Measurements from ENCODE around the gene FOLR3. TPM values are rescaled to one million over a fixed set of nuclear protein-coding genes. Genes with fewer than 3 reads are reported as not detected.

The FOLR3 gene
- 0.34 and 1.4 TPM in 2 replicates for total RNA-seq

DNA sequence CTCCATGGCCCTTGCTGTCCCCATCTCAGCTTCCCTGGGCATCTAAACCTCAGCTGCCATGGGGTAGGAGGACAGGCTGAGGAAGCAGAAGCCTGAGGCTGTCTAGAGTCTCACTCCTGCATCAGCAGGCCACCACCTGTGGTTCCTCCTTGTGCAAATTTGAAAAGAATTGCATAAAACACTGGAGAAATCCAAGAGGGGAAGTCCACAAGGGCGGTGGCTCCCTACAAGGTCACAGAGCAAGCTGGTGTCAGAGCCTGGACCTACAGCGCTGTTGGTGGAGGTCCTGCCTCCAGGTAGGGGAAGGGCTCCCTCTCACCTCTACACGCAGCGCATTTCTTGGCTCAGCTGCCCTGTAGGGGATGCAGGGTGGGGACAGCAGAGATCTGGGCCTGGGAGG, at the start of gene FOLR3:
Gene FOLR3, plus strand, starts transcription at position 253 of the 400 bp plus-strand sequence. CDS start 228 bp downstream, outside the sequence.

DNA sequence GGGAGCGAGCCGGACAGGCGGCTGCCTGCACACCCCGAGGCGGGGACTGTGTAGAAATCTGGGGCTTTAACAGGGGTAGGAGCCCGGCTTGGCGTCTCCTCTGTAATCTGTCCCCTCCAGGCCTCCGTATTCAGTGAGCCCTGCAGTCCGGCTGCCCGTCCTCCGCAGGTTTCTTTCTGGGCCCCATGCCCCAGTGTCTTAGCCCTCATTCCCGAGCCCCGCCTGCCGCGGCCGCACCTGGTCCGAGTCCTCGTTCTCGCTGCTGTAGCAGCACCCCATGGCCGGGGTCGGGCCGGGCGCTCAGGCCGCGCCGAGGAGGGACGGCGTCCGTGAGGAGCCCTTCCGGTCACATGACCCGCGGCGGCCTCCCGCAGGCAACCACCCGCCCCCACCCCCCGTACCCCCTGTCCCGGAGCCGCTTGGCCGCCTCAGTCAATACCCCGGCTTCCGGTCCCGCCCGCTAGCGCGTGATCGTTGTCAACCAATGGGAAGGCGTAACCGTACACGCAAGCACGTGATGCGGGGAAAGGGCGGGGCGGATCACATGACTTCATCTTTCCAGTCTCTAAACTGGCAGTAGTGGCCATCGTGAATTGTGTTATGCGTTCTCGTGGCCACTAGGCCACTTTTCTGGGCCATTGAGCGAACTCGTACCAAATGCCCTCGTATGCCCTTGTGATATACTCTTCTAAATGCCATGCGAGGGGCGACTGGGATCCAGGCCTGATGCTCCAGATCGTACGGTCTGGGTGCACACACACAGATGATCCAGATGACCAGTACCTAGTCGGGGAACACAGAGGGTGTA, 32.4 kb upstream of the FOLR3 start, which contains the start of gene LAMTOR1:
Gene LAMTOR1, minus strand, starts transcription at position 352 of the 808 bp plus-strand sequence. Its CDS starts 73 bp downstream, at position 279.

DNA sequence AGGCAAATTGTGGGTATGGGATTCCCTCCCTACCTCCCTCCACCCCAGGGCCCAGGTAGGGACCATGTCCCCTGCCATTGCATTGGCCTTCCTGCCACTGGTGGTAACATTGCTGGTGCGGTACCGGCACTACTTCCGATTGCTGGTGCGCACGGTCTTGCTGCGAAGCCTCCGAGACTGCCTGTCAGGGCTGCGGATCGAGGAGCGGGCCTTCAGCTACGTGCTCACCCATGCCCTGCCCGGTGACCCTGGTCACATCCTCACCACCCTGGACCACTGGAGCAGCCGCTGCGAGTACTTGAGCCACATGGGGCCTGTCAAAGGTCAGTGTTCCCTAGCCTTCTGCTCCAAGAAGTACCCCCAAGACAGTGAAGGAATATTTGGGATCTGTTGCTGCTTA, 29.6 kb upstream of the FOLR3 start, which contains the start of gene TOMT:
Gene TOMT, plus strand, starts transcription at position 37 of the 400 bp plus-strand sequence. Its CDS starts 28 bp downstream, at position 65.

DNA sequence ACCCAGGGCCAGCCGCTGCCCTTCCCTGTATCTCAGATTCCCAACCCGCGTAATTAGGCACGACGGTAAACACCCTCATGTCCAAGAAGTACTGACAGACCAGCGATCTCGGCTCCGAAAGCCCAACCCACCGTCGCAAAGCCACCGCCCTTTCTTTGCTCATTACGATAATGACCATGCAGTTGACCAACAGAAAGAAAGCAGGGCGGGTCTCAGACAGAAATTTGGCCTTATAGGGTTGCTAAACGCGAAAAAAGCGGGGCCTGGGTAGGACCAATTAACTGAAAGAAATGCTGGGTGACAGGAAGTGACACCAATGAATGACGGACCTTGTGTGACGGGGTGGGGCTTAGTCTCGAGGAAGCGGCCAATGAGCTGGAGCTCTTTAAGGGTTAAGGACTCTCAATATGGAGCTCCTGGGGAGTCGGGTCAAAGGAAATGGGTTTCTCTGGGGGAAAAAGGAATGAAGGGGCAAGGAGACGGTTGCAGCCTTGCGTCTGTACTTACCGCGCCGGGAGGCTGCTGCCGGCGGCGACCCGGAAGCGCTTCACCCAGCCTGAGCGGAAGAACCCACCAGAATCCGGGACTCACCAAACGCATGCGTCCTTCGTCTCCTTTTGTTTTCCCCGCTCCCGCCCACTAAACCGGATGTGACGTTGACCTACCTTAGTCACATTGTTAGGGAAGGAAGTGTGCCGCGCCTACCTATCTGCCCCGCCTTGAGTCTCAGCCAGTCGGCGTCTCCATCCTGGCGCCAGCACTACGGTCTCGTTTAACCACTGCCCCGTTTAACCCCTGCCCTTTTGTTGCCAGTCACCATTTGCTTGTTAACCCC, 23.2 kb upstream of the FOLR3 start, which contains the start of gene ANAPC15:
Gene ANAPC15, minus strand, starts transcription at position 553 of the 835 bp plus-strand sequence. CDS start 1,419 bp downstream, outside the sequence.

Other genes starting within 250 kb of the FOLR3 start
- 6.9 and 7.6 TPM in 2 replicates for gene XNDC1N, start 207.1 kb upstream of the FOLR3 start, total RNA-seq
- gene RNF121, start 206.7 kb upstream of the FOLR3 start, total RNA-seq, result 33.4 and 44.8 TPM in 2 replicates
- gene IL18BP, start 136.8 kb upstream of the FOLR3 start, total RNA-seq, result 1.3 and 2.0 TPM in 2 replicates
- 154 and 194 TPM in 2 replicates for gene NUMA1, start 55.2 kb upstream of the FOLR3 start, total RNA-seq
- 3.9 and 13.5 TPM in 2 replicates for gene LRRC51, start 54.9 kb upstream of the FOLR3 start, total RNA-seq
- gene LAMTOR1, start 32.4 kb upstream of the FOLR3 start, total RNA-seq, result 86.1 and 89.2 TPM in 2 replicates
- not detected in 2 replicates for gene TOMT, start 29.8 kb upstream of the FOLR3 start, total RNA-seq
- gene ANAPC15, start 23.0 kb upstream of the FOLR3 start, total RNA-seq, result 25.9 and 41.6 TPM in 2 replicates
- gene FOLR1, start 56.4 kb downstream of the FOLR3 start, total RNA-seq, result not detected in 2 replicates
- not detected in 2 replicates for gene FOLR2, start 81.1 kb downstream of the FOLR3 start, total RNA-seq
- 44.8 and 49.0 TPM in 2 replicates for gene INPPL1, start 89.0 kb downstream of the FOLR3 start, total RNA-seq
- gene PHOX2A, start 108.5 kb downstream of the FOLR3 start, total RNA-seq, result not detected in 2 replicates

All from bronchial smooth muscle cell (primary cell).